ENCODE data around the gene DIP2C. TPM values are rescaled to one million over a fixed set of nuclear protein-coding genes. Genes with fewer than 3 reads are reported as not detected.

DIP2C gene
- total and polyA plus RNA-seq, 3 donors from 2014 or later = 14.9 to 43.4 (median 30.1) TPM

DNA sequence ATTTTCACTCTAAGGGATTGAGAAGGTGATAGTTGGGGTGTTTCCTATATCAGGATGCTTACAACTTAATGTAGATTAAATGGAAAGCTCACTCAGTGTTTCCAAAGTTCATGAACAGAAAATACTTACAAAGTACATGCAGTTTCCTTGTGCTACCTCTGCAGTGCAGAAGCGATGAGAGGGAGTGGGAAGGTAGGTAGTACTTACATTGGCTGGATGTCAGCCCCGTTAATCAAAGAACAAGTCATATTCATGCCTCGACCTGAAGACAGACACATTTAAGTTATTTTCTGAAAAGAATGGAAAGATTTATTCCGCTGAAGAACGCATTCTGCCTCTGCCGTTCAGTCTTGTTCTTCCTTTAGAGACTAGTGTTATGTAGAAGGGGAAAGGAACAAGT lies 461.1 kb downstream of the DIP2C start:
- no peak overlapping the region for H3K4me3 ChIP-seq
- no peak overlapping the region for H3K27ac ChIP-seq
- no peak for DNase-seq
- intact Hi-C loops (cut with DNase I; ENCODE audit: low total_unique reads) = no loop called here
- 83 to 91% methylated on average over 6 of the region's 6 CpGs for WGBS, 2 donors
- no peaks in the 10 kb centered on the region for H3K9me3 ChIP-seq
- H3K4me1 ChIP-seq = no peaks in the 10 kb centered on the region
- H3K36me3 ChIP-seq (ENCODE audit: low read depth, missing control alignments) = no peaks in the 10 kb centered on the region
- no peaks in the 10 kb centered on the region for H3K27me3 ChIP-seq
- TF ChIP-seq, protein P1, sequence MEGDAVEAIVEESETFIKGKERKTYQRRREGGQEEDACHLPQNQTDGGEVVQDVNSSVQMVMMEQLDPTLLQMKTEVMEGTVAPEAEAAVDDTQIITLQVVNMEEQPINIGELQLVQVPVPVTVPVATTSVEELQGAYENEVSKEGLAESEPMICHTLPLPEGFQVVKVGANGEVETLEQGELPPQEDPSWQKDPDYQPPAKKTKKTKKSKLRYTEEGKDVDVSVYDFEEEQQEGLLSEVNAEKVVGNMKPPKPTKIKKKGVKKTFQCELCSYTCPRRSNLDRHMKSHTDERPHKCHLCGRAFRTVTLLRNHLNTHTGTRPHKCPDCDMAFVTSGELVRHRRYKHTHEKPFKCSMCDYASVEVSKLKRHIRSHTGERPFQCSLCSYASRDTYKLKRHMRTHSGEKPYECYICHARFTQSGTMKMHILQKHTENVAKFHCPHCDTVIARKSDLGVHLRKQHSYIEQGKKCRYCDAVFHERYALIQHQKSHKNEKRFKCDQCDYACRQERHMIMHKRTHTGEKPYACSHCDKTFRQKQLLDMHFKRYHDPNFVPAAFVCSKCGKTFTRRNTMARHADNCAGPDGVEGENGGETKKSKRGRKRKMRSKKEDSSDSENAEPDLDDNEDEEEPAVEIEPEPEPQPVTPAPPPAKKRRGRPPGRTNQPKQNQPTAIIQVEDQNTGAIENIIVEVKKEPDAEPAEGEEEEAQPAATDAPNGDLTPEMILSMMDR (IDR thresholded peaks at IDR 0.05) = no peak
- TF ChIP-seq POLR2A (IDR thresholded peaks at IDR 0.05) = no peak

DNA sequence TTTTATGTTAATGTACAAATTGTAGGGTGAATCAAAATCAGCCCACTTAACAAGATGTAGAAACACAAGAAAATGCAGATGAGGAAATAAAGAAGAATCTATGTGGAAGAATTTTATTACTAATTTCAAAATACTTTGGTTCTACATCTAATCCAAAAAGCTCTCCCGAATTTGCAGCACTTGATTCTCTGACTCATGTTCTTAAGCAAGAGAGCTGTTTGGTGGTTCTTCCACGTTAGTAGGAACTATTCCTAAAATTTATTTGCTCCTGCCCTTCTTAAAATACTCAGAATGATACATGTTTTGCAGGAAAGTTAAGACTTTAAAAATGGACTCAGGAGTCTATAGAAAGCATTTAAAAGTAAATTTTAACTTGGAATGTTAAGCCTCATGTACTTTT lies 462.5 kb downstream of the DIP2C start:
- 79 to 93% methylated on average over 2 of the region's 2 CpGs for WGBS, 2 donors
- no peaks in the 10 kb centered on the region for H3K36me3 ChIP-seq (ENCODE audit: low read depth, missing control alignments)
- intact Hi-C loops (cut with DNase I; ENCODE audit: low total_unique reads) = no loop called here

DNA sequence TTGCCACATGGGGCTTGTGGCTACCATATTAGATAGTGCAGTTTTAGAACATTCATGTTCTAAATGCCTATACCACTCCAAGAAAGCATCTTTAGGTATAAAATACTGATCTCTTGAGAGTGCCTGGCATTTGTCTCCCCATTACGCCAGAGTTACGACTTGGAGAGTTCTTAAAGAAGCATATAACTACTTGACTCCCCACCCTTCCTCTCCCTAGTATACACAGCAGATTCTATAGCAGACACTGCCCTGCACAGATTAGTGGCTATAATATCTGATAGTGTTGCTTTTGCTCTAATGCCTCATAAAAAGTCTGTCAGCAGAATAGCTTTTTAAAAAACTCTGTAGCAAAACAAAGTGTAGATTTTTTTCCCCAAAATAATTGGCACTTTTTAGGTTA lies 463.4 kb downstream of the DIP2C start:
- TF ChIP-seq, protein P1 (IDR thresholded peaks at IDR 0.05) = no peak
- no peak for TF ChIP-seq POLR2A (IDR thresholded peaks at IDR 0.05)
- WGBS, 2 donors = 95 to 100% methylated on average over 2 of the region's 2 CpGs
- no peaks in the 10 kb centered on the region for H3K4me1 ChIP-seq
- no peaks in the 10 kb centered on the region for H3K9me3 ChIP-seq
- no peak for DNase-seq
- intact Hi-C loops (cut with DNase I; ENCODE audit: low total_unique reads) = no loop called here
- H3K27ac ChIP-seq = no peak overlapping the region
- no peaks in the 10 kb centered on the region for H3K36me3 ChIP-seq (ENCODE audit: low read depth, missing control alignments)
- no peak overlapping the region for H3K4me3 ChIP-seq
- no peaks in the 10 kb centered on the region for H3K27me3 ChIP-seq

More for the DNA sequence above, 462.5 kb downstream of the DIP2C start:
- H3K4me3 ChIP-seq = no peak overlapping the region
- no peaks in the 10 kb centered on the region for H3K9me3 ChIP-seq
- no peaks in the 10 kb centered on the region for H3K4me1 ChIP-seq
- no peaks in the 10 kb centered on the region for H3K27me3 ChIP-seq
- H3K27ac ChIP-seq = no peak overlapping the region
- DNase-seq = no peak
- TF ChIP-seq POLR2A (IDR thresholded peaks at IDR 0.05) = no peak
- TF ChIP-seq, protein P1 (IDR thresholded peaks at IDR 0.05) = no peak

DNA sequence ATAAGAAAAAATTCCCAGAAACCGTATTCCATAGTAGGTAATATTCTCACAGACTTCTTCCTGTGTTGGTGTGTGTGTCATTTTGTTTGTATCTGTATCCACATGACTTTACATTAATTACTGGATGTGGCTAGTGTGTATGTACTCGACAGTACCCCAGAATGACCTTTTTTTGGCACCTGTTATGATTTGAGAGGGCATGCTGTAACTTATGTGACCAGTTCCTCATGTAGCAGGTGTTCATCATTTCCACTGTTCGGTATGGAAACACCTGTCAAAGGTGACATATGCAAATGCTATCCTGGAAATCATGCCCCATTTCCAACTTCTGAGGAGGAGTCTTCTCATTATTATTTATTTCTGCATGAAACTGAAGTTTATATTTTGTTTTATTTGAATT lies 464.9 kb downstream of the DIP2C start:
- H3K27me3 ChIP-seq = no peaks in the 10 kb centered on the region
- 88 to 92% methylated on average over 3 of the region's 3 CpGs for WGBS, 2 donors
- intact Hi-C loops (cut with DNase I; ENCODE audit: low total_unique reads) = no loop called here
- H3K4me1 ChIP-seq = no peaks in the 10 kb centered on the region
- TF ChIP-seq, protein P1 (IDR thresholded peaks at IDR 0.05) = no peak
- no peak for TF ChIP-seq POLR2A (IDR thresholded peaks at IDR 0.05)
- no peak overlapping the region for H3K4me3 ChIP-seq
- no peak for DNase-seq
- H3K27ac ChIP-seq = no peak overlapping the region
- no peaks in the 10 kb centered on the region for H3K9me3 ChIP-seq
- H3K36me3 ChIP-seq (ENCODE audit: low read depth, missing control alignments) = no peaks in the 10 kb centered on the region

Small RNA genes within 50 kb of the gene (microRNA-seq; reads per million reads assigned to microRNA genes)
- gene MIR5699 (ENCODE audit: borderline number of aligned reads in 2 of 2, borderline replicate concordance in 1 of 2) = 0 to 1.4 reads per million in 2 donors

Small RNA genes within 50 kb of the gene (small RNA-seq; reads per million reads assigned to genes)
- 0 to 0.18 reads per million in 2 donors for gene MIR5699
- 0 to 0.37 reads per million in 2 donors for gene RN7SL754P
- gene RNA5SP298 = 4.2 to 5.4 reads per million in 2 donors

Other genes with a start within 250 kb of the DIP2C start
- gene LARP4B, start 242.0 kb upstream of the DIP2C start, total RNA-seq = 10 to 100 TPM; 95.3 to 98.6 TPM
- 54.2 TPM for gene LARP4B, start 242.0 kb upstream of the DIP2C start, polyA plus RNA-seq (ENCODE audit: insufficient read depth, low read depth, low replicate concordance)

Data from testis (tissue), 3 donors.